ENCODE measurements around the gene RBM22. TPM values are rescaled to one million over a fixed set of nuclear protein-coding genes. Genes with fewer than 3 reads are reported as not detected.

The RBM22 gene
- total RNA-seq, 1 donor from 2014 or later: 30.2 TPM

DNA sequence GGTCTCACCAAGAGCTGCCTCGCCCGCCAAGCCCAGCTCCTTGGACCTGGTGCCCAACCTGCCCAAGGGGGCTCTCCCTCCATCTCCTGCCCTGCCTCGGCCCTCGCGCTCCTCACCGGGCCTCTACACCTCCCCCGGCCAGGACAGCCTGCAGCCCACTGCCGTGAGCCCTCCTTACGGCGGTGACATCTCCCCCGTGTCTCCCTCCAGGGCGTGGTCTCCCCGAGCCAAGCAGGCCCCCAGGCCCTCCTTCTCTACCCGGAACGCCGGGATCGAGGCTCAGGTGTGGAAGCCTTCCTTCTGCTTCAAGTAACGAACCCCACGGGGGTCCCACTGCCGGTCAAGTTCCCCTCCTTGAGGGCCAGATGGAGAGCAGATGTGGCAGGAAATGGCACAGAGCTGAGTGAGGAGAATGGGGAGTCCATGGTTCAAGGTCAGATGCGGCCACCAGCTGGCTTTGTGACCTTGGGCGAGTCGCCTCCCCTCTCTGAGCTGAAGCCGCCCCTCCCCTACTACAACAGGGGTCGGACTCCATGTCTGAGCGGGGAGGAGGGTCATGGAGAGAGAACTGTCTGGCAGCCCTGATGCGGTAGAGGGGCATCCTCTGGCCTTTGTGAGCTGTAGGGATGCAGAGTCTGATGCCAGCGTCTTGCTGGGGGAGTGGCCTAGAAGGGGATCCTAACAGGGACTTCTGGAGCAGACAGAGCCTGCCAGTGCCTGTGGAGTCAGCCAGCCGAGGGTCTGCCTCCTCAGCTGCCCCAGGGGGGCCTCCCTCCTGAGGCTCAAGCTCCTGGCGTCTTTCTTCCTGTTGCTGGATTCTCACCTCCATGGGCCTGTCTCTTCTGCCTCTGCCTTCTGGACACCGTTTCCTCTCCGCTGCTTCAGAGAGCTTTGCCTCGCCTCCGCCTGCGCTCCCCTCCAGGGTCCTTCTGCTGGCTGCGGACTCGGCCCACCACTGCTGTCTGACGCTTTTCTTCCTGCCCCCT is 50.5 kb downstream of the RBM22 start:
- Histone ChIP-seq H3K9me3 (no peaks in the 10 kb centered on the region), H3K4me1 (peaks cover 16% of the 10 kb centered on the region), H3K27me3 (no peaks in the 10 kb centered on the region), H3K4me3 (no peak overlapping the region), H3K36me3 (no peaks in the 10 kb centered on the region), H3K27ac (no peak overlapping the region)
- intact Hi-C loops (cut with DNase I): no loop called here
- no peak for TF ChIP-seq POLR2AphosphoS5 (IDR thresholded peaks at IDR 0.05; ENCODE audit: insufficient read depth in 1 of 2, low read depth in 1 of 2)
- TF ChIP-seq POLR2A (IDR thresholded peaks at IDR 0.05): no peak
- TF ChIP-seq, protein P1, sequence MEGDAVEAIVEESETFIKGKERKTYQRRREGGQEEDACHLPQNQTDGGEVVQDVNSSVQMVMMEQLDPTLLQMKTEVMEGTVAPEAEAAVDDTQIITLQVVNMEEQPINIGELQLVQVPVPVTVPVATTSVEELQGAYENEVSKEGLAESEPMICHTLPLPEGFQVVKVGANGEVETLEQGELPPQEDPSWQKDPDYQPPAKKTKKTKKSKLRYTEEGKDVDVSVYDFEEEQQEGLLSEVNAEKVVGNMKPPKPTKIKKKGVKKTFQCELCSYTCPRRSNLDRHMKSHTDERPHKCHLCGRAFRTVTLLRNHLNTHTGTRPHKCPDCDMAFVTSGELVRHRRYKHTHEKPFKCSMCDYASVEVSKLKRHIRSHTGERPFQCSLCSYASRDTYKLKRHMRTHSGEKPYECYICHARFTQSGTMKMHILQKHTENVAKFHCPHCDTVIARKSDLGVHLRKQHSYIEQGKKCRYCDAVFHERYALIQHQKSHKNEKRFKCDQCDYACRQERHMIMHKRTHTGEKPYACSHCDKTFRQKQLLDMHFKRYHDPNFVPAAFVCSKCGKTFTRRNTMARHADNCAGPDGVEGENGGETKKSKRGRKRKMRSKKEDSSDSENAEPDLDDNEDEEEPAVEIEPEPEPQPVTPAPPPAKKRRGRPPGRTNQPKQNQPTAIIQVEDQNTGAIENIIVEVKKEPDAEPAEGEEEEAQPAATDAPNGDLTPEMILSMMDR (IDR thresholded peaks at IDR 0.05): no peak
- no peak for DNase-seq (ENCODE audit: extremely low spot score in 2 of 2)

DNA sequence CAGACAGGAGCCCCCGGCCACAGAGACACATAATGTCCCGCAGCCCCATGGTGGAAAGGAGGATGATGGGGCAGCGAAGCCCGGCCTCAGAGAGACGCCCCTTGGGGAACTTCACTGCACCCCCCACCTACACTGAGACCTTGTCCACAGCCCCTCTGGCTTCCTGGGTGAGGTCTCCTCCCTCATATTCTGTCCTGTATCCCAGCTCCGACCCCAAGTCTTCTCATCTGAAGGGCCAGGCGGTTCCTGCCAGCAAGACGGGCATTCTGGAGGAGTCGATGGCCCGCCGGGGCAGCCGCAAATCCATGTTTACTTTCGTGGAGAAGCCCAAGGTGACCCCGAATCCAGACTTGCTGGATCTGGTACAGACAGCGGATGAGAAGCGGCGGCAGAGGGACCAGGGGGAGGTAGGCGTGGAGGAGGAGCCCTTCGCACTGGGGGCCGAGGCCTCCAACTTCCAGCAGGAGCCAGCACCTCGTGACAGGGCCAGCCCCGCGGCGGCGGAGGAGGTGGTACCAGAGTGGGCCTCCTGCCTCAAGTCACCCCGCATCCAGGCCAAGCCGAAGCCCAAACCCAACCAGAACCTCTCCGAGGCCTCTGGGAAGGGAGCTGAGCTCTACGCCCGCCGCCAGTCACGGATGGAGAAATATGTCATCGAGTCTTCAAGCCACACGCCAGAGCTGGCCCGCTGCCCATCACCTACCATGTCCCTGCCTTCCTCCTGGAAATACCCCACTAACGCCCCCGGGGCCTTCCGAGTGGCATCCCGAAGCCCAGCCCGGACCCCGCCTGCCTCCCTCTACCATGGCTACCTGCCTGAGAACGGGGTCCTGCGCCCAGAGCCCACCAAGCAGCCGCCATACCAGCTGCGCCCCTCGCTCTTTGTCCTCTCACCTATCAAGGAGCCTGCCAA is 51.5 kb downstream of the RBM22 start:
- Histone ChIP-seq H3K4me3 (no peak overlapping the region), H3K36me3 (no peaks in the 10 kb centered on the region), H3K27ac (no peak overlapping the region), H3K4me1 (peaks cover 25% of the 10 kb centered on the region), H3K27me3 (no peaks in the 10 kb centered on the region), H3K9me3 (no peaks in the 10 kb centered on the region)
- DNase-seq (ENCODE audit: extremely low spot score in 2 of 2): no peak
- no peak for TF ChIP-seq POLR2A (IDR thresholded peaks at IDR 0.05)
- intact Hi-C loops (cut with DNase I): no loop called here

GRCh38 chr5:150648294-150649107 is 52.4 kb downstream of the RBM22 start:
- Histone ChIP-seq H3K27me3 (no peaks in the 10 kb centered on the region), H3K9me3 (no peaks in the 10 kb centered on the region), H3K4me3 (no peak overlapping the region), H3K4me1 (peaks cover 31% of the 10 kb centered on the region), H3K36me3 (no peaks in the 10 kb centered on the region), H3K27ac (no peak overlapping the region)
- no peak for TF ChIP-seq POLR2A (IDR thresholded peaks at IDR 0.05)
- TF ChIP-seq POLR2AphosphoS5 (IDR thresholded peaks at IDR 0.05; ENCODE audit: insufficient read depth in 1 of 2, low read depth in 1 of 2): no peak
- TF ChIP-seq, protein P1 (IDR thresholded peaks at IDR 0.05): no peak
- no peak for DNase-seq (ENCODE audit: extremely low spot score in 2 of 2)
- intact Hi-C loops (cut with DNase I): no loop called here

DNA sequence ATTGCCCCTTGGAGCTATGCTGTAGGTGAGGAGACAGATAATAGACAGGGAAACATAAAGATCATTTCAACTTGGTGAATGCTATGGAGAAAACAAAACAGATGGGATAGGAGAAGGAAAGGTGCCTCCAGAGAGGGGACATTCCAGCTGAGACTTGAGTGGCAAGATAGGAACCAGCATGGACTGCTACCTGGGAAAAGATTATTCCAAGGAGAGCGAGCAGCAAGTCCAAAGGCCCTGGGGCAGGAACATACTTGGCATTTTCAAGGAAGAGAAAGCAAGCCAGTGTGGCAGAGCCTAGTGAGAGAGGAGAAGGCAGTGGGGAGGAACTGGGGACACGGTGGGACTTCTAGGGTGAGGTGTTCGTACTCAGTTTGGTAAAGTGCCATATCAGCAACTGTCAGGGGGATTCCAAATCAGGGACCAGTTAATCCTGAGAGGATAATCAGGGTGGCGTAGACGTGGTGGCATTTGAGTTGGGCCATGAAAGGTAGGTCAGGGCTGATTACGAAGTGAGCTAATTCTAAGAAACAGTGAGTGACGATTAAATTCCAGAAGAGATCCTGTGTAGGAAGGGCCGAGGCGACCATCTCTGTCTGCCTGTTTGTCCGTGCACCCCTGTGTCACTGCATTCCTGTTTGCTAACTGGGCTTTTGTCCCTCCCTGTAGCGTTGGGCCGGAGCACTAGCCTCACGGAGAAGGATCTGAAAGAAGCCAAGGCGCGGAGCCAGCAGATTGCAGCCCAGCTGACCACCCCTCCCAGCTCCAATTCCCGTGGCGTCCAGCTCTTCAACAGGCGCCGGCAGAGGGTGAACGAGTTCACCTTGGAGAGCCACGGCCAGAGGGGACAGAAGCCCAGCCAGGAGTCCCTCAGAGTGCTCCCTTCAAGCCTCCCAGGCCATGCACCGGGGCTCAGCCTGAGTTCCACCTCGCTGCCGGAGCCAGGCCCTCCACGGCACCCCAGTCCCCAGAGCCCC is 53.3 kb downstream of the RBM22 start:
- Histone ChIP-seq H3K4me3 (no peak overlapping the region), H3K9me3 (no peaks in the 10 kb centered on the region), H3K4me1 (peaks cover 34% of the 10 kb centered on the region), H3K27ac (no peak overlapping the region), H3K36me3 (no peaks in the 10 kb centered on the region), H3K27me3 (no peaks in the 10 kb centered on the region)
- intact Hi-C loops (cut with DNase I): no loop called here
- no peak for DNase-seq (ENCODE audit: extremely low spot score in 2 of 2)
- no peak for TF ChIP-seq POLR2AphosphoS5 (IDR thresholded peaks at IDR 0.05; ENCODE audit: insufficient read depth in 1 of 2, low read depth in 1 of 2)
- TF ChIP-seq, protein P1 (IDR thresholded peaks at IDR 0.05): no peak
- no peak for TF ChIP-seq POLR2A (IDR thresholded peaks at IDR 0.05)

Data from vagina (tissue), 2 donors.